Ecto neural progenitor cell (in vitro differentiated cells): Measurements from ENCODE around the gene ANKRD31.

Source experiments
- DNase-seq: peaks from one replicate; pipeline ENCODE4 v3.0.0-alpha.2; 2018; ENCODE audit warnings: low spot score

ANKRD31 gene

GRCh38 chr5:75031366-75031765, 205.3 kb downstream of the ANKRD31 start:
- DNase-seq = no peak

- no peak for DNase-seq
Measured at GRCh38 chr5:75028090-75028489, 208.6 kb downstream of the ANKRD31 start.

- DNase-seq = no peak
Measured at GRCh38 chr5:75023368-75024159, 213.1 kb downstream of the ANKRD31 start.

- DNase-seq = no peak
Measured at GRCh38 chr5:75021800-75022199, 214.9 kb downstream of the ANKRD31 start.

- no peak for DNase-seq
Measured at GRCh38 chr5:75021219-75021618, 215.5 kb downstream of the ANKRD31 start.

- DNase-seq = no peak
Measured at GRCh38 chr5:75020016-75020656, 216.5 kb downstream of the ANKRD31 start.

GRCh38 chr5:75018805-75019587, 217.7 kb downstream of the ANKRD31 start:
- DNase-seq = no peak
